Erythroblast (primary cell): ENCODE results near the gene ERCC4.

Experiments used
- GATA1 ChIP-seq: IDR thresholded peaks from 2 replicates; pipeline ENCODE4 v1.6.1; 2011; ENCODE audit warnings: low read depth, mild to moderate bottlenecking, control low read depth, low read length, moderate library complexity
- POLR2A ChIP-seq: IDR thresholded peaks from 2 replicates; pipeline ENCODE4 v1.6.1; 2011; ENCODE audit warnings: mild to moderate bottlenecking, low read length

DNA sequence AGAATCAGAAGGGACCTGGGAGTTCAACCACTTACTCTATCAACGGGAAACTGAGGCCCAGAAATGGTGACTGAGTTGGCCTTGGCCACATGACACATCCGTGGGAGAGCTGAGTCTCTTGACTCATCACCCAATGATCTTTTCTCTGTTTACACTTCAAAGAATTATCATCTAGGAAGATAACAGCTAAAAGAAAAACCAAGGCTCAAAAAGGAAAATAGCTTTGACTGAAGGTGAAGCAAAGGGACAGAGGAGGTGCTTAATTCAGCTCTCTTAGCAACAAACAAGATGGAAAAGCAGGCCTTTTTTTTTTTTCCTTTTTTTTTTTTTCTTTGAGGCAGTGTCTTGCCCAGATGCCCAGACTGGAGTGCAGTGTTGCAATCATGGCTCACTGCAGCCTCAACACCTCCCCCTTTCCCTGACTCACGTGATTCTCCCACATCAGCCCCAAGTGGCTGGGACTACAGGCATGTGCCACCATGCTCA is 16.7 kb downstream of the ERCC4 start:
- no peak for TF ChIP-seq POLR2A
- no peak for TF ChIP-seq GATA1
